Endodermal cell (in vitro differentiated cells): ENCODE measurements around the gene GPR162. TPM values are rescaled to one million over a fixed set of nuclear protein-coding genes. Genes with fewer than 3 reads are reported as not detected.

ENCODE experiments used
- DNase-seq: peaks from one replicate; pipeline ENCODE4 v3.0.0-alpha.2; 2017
- H3K27ac ChIP-seq: 2 replicates; pipeline ENCODE4 v1.5.1; 2013; ENCODE audit warnings: mild to moderate bottlenecking, low read depth, low read length, moderate library complexity
- H3K27me3 ChIP-seq: 2 replicates; pipeline ENCODE4 v1.6.1; 2013; ENCODE audit warnings: mild to moderate bottlenecking, low read length, moderate library complexity; ENCODE audit not compliant: insufficient read depth, control insufficient read depth, poor library complexity, severe bottlenecking
- H3K36me3 ChIP-seq: 2 replicates; pipeline ENCODE4 v1.7.0; 2013; ENCODE audit warnings: mild to moderate bottlenecking, low read length, moderate library complexity; ENCODE audit not compliant: control insufficient read depth, insufficient read depth
- H3K4me1 ChIP-seq: one replicate; pipeline ENCODE4 v1.7.0; 2013; ENCODE audit warnings: low read length; ENCODE audit not compliant: control insufficient read depth, insufficient read depth
- H3K4me3 ChIP-seq: 2 replicates; pipeline ENCODE4 v1.5.1; 2013; ENCODE audit warnings: mild to moderate bottlenecking, low read length, moderate library complexity
- H3K9ac ChIP-seq: 2 replicates; pipeline ENCODE4 v1.6.1; 2013; ENCODE audit warnings: mild to moderate bottlenecking, low read length, moderate library complexity; ENCODE audit not compliant: poor library complexity, severe bottlenecking; ENCODE audit errors: extremely low read depth
- H3K9me3 ChIP-seq: 2 replicates; pipeline ENCODE4 v1.6.1; 2013; ENCODE audit warnings: mild to moderate bottlenecking, low read length, moderate library complexity; ENCODE audit not compliant: control insufficient read depth
- H3K27ac Mint-ChIP-seq: 2 replicates; pipeline ENCODE4 v1.8.0; 2020; ENCODE audit warnings: mixed read lengths
- H3K27me3 Mint-ChIP-seq: 2 replicates; pipeline ENCODE4 v1.8.0; 2021; ENCODE audit warnings: mild to moderate bottlenecking, mixed read lengths; ENCODE audit not compliant: insufficient read depth
- H3K36me3 Mint-ChIP-seq: 2 replicates; pipeline ENCODE4 v1.8.0; 2020; ENCODE audit warnings: low read depth, mixed read lengths
- H3K4me1 Mint-ChIP-seq: 2 replicates; pipeline ENCODE4 v1.8.0; 2020; ENCODE audit warnings: mixed read lengths
- H3K4me3 Mint-ChIP-seq: 2 replicates; pipeline ENCODE4 v1.8.0; 2020; ENCODE audit warnings: mild to moderate bottlenecking, moderate library complexity, mixed read lengths
- H3K9me3 Mint-ChIP-seq: 2 replicates; pipeline ENCODE4 v1.8.0; 2020; ENCODE audit warnings: mild to moderate bottlenecking, mixed read lengths
- CTCF ChIP-seq: fragments of 200-600 bp; sonication (generic); conservative IDR thresholded peaks from 2 replicates; pipeline ENCODE4 v1.5.0; 2021; ENCODE audit warnings: antibody characterized with exemption, mild to moderate bottlenecking
- WGBS, 2 experiments: methylation state at CpG; one replicate each; pipeline versions ENCODE4 v1.1.5 to v1.1.7; 2013; ENCODE audit warnings: missing lambda C conversion rate in 2 of 2, mixed read lengths in 1 of 2; ENCODE audit not compliant: insufficient coverage in 1 of 2, insufficient read length in 1 of 2; 5-methylcytosine and 5-hydroxymethylcytosine counted together
- long read RNA-seq, 4 experiments: library from polyadenylated mRNA in 2 of 4; library from RNA in 1 of 4; library from capped mRNA in 1 of 4; stranded (forward) in 3 of 4; unstranded in 1 of 4; transcript quantifications; one replicate each; pipeline ENCODE4 v2.0.0, GENCODE V29; 2020 to 2021; ENCODE audit warnings: inconsistent platforms in 1 of 4
- polyA plus RNA-seq, 2 experiments: library from polyadenylated mRNA; stranded (reverse); fragments of 50-300 nt; gene quantifications; one replicate each; pipeline ENCODE4 v1.2.3, GENCODE V29; 2013
- total RNA-seq, 2 donors: library from RNA; stranded (reverse); fragmentation: NEBNext Ultra II Directional in 1 of 2; extraction: Animal tissue kit (Norgen Biotek cat#: 25700) in 1 of 2; gene quantifications; 2 replicates in 1 of 2; 3 replicates in 1 of 2; pipeline ENCODE4 v1.2.1, GENCODE V29; 2021

Gene GPR162
- total RNA-seq = 10 to 100 TPM; 14.7 to 15.0 TPM
- 26.3 TPM for polyA plus RNA-seq (2013, experiment 1 of 2)
- polyA plus RNA-seq (2013, experiment 2 of 2) = 22.4 TPM
- long read RNA-seq, experiment 1, partial matches to known transcripts = 1 of 3 reads
- long read RNA-seq, experiment 1, other reads (novel, unspliced or antisense) = 0 of 3 reads
- long read RNA-seq, experiment 2, partial matches to known transcripts = 0 of 3 reads
- long read RNA-seq, experiment 2, other reads (novel, unspliced or antisense) = 1 of 3 reads
- long read RNA-seq, experiment 3, transcript GPR162-203 (5 exons, 1,610 nt) = major isoform, 6 of 8 reads
- long read RNA-seq, experiment 3, partial matches to known transcripts = 1 of 8 reads
- long read RNA-seq, experiment 3, other reads (novel, unspliced or antisense) = 1 of 8 reads
- long read RNA-seq, experiment 4, partial matches to known transcripts = 3 of 7 reads
- long read RNA-seq, experiment 4, other reads (novel, unspliced or antisense) = 1 of 7 reads

GRCh38 chr12:6821591-6822425, at the start of gene GPR162:
TSS of gene GPR162 (plus strand) at chr12:6821821. CDS start at chr12:6823899, 2,078 bp downstream.
- peaks cover 84% of the 10 kb centered on the region for H3K27me3 Mint-ChIP-seq

GRCh38 chr12:6772331-6772695, 49.3 kb upstream of the GPR162 start, which contains the start of gene LAG3:
TSS of gene LAG3 (plus strand) at chr12:6772520. CDS start at chr12:6772853, 333 bp downstream.
- DNase-seq = peak; percentile 62
- H3K27me3 Mint-ChIP-seq = peaks cover 67% of the 10 kb centered on the region
- H3K36me3 ChIP-seq = peaks cover 32% of the 10 kb centered on the region
- H3K4me1 ChIP-seq = peaks cover 8% of the 10 kb centered on the region
- 73 to 80% methylated on average over 3 to 15 of the region's 15 CpGs for WGBS, 2 experiments
- H3K4me3 Mint-ChIP-seq = peak within 1 kb of the TSS; percentile 45
- peaks cover 52% of the 10 kb centered on the region for H3K4me1 Mint-ChIP-seq
- H3K27ac Mint-ChIP-seq = no peak within 1 kb of the TSS
- TF ChIP-seq CTCF = no peak
- peaks cover 51% of the 10 kb centered on the region for H3K36me3 Mint-ChIP-seq
- H3K27ac ChIP-seq = no peak within 1 kb of the TSS
- H3K9me3 Mint-ChIP-seq = no peaks in the 10 kb centered on the region
- H3K27me3 ChIP-seq = peaks cover 11% of the 10 kb centered on the region
- no peak within 1 kb of the TSS for H3K4me3 ChIP-seq
- no peaks in the 10 kb centered on the region for H3K9me3 ChIP-seq
- no peak within 1 kb of the TSS for H3K9ac ChIP-seq

More at GRCh38 chr12:6821591-6822425, at the start of gene GPR162:
- Histone ChIP-seq H3K9ac (no peak within 1 kb of the TSS), H3K36me3 (no peaks in the 10 kb centered on the region), H3K4me1 (peaks cover 7% of the 10 kb centered on the region), H3K27ac (peak within 1 kb of the TSS; percentile 78), H3K4me3 (peak within 1 kb of the TSS; percentile 72), H3K27me3 (peaks cover 19% of the 10 kb centered on the region), H3K9me3 (no peaks in the 10 kb centered on the region)
- 0 to 2% methylated on average over 10 to 21 of the region's 28 CpGs for WGBS, 2 experiments
- Mint-ChIP-seq H3K4me1 (peaks cover 55% of the 10 kb centered on the region), H3K9me3 (no peaks in the 10 kb centered on the region), H3K27ac (peak within 1 kb of the TSS; percentile 62), H3K4me3 (peak within 1 kb of the TSS; percentile 69), H3K36me3 (no peaks in the 10 kb centered on the region)
- peak; percentile 95 for DNase-seq
- TF ChIP-seq CTCF = no peak
